Endodermal cell (in vitro differentiated cells): ENCODE measurements around the gene MDH2. TPM values are rescaled to one million over a fixed set of nuclear protein-coding genes. Genes with fewer than 3 reads are reported as not detected.
"Not testable (repeated sequence)": the region's sequence is repeated elsewhere in the genome, so short reads cannot be mapped to it uniquely, and the experiment has no call there.

ENCODE experiments used
- DNase-seq: peaks from one replicate; pipeline ENCODE4 v3.0.0-alpha.2; 2017
- H3K27ac ChIP-seq: 2 replicates; pipeline ENCODE4 v1.5.1; 2013; ENCODE audit warnings: mild to moderate bottlenecking, low read depth, low read length, moderate library complexity
- H3K27me3 ChIP-seq: 2 replicates; pipeline ENCODE4 v1.6.1; 2013; ENCODE audit warnings: mild to moderate bottlenecking, low read length, moderate library complexity; ENCODE audit not compliant: insufficient read depth, control insufficient read depth, poor library complexity, severe bottlenecking
- H3K36me3 ChIP-seq: 2 replicates; pipeline ENCODE4 v1.7.0; 2013; ENCODE audit warnings: mild to moderate bottlenecking, low read length, moderate library complexity; ENCODE audit not compliant: control insufficient read depth, insufficient read depth
- H3K4me1 ChIP-seq: one replicate; pipeline ENCODE4 v1.7.0; 2013; ENCODE audit warnings: low read length; ENCODE audit not compliant: control insufficient read depth, insufficient read depth
- H3K4me3 ChIP-seq: 2 replicates; pipeline ENCODE4 v1.5.1; 2013; ENCODE audit warnings: mild to moderate bottlenecking, low read length, moderate library complexity
- H3K9ac ChIP-seq: 2 replicates; pipeline ENCODE4 v1.6.1; 2013; ENCODE audit warnings: mild to moderate bottlenecking, low read length, moderate library complexity; ENCODE audit not compliant: poor library complexity, severe bottlenecking; ENCODE audit errors: extremely low read depth
- H3K9me3 ChIP-seq: 2 replicates; pipeline ENCODE4 v1.6.1; 2013; ENCODE audit warnings: mild to moderate bottlenecking, low read length, moderate library complexity; ENCODE audit not compliant: control insufficient read depth
- H3K27ac Mint-ChIP-seq: 2 replicates; pipeline ENCODE4 v1.8.0; 2020; ENCODE audit warnings: mixed read lengths
- H3K27me3 Mint-ChIP-seq: 2 replicates; pipeline ENCODE4 v1.8.0; 2021; ENCODE audit warnings: mild to moderate bottlenecking, mixed read lengths; ENCODE audit not compliant: insufficient read depth
- H3K36me3 Mint-ChIP-seq: 2 replicates; pipeline ENCODE4 v1.8.0; 2020; ENCODE audit warnings: low read depth, mixed read lengths
- H3K4me1 Mint-ChIP-seq: 2 replicates; pipeline ENCODE4 v1.8.0; 2020; ENCODE audit warnings: mixed read lengths
- H3K4me3 Mint-ChIP-seq: 2 replicates; pipeline ENCODE4 v1.8.0; 2020; ENCODE audit warnings: mild to moderate bottlenecking, moderate library complexity, mixed read lengths
- H3K9me3 Mint-ChIP-seq: 2 replicates; pipeline ENCODE4 v1.8.0; 2020; ENCODE audit warnings: mild to moderate bottlenecking, mixed read lengths
- WGBS, 2 experiments: methylation state at CpG; one replicate each; pipeline versions ENCODE4 v1.1.5 to v1.1.7; 2013; ENCODE audit warnings: missing lambda C conversion rate in 2 of 2, mixed read lengths in 1 of 2; ENCODE audit not compliant: insufficient coverage in 1 of 2, insufficient read length in 1 of 2; 5-methylcytosine and 5-hydroxymethylcytosine counted together
- total RNA-seq, 2 donors: library from RNA; stranded (reverse); fragmentation: NEBNext Ultra II Directional in 1 of 2; extraction: Animal tissue kit (Norgen Biotek cat#: 25700) in 1 of 2; gene quantifications; 2 replicates in 1 of 2; 3 replicates in 1 of 2; pipeline ENCODE4 v1.2.1, GENCODE V29; 2021
- TF ChIP-seq, protein P1 (sequence below): fragments of 200-600 bp; sonication (generic); conservative IDR thresholded peaks from 2 replicates; pipeline ENCODE4 v1.5.0; 2021; ENCODE audit warnings: antibody characterized with exemption, mild to moderate bottlenecking

The MDH2 gene
- total RNA-seq, 2 donors from 2014 or later, result 211 to 253 TPM

DNA sequence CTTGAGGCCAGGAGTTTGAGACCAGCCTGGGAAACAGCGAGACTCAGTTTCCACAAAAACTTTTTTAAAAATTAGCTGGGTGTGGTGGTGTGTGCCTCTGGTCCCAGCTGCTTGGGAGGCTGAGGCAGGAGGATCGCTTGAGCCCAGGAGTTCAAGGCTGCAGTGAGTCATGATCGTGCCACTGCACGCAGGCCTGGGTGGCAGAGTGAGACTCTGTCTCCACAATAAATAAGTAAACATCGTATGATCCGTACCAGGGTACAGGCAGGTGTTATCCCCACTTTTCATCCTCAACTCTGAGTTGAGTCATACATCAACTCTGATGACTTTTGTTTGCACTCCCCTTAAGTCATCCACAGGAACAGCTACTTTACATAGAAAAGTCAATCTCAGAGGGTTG, 58.2 kb downstream of the MDH2 start:
- H3K27me3 Mint-ChIP-seq, H3K36me3 Mint-ChIP-seq, H3K27ac Mint-ChIP-seq, H3K9me3 Mint-ChIP-seq, H3K4me1 ChIP-seq, H3K27me3 ChIP-seq, H3K4me3 ChIP-seq, H3K9me3 ChIP-seq, H3K9ac ChIP-seq, H3K4me3 Mint-ChIP-seq, H3K4me1 Mint-ChIP-seq, DNase-seq, H3K27ac ChIP-seq, H3K36me3 ChIP-seq: not testable (repeated sequence)
- 94 to 95% methylated on average over 6 of the region's 6 CpGs for WGBS, 2 experiments

DNA sequence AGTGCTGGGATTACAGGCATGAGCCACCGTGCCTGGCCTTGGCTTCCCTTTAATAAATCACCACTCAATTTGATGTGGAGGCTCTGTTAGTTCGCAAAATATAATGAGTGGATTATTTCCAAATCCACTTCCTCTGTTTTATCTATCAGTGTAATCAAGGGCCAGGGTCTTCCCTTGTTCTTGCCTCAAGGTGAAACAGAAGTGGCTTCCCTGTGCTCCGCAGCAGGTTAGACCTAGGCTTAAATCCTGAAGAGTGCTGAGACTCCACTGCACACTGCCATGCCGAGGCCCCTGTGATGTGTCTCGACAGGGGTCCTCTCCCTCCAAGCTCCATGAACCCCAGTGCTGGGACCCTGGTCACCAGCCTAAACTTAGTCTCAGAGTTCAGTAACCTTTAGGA, 59.0 kb downstream of the MDH2 start:
- Mint-ChIP-seq H3K4me3 (no peak overlapping the region), H3K36me3 (no peaks in the 10 kb centered on the region), H3K27me3 (no peaks in the 10 kb centered on the region), H3K27ac (peak overlapping the region; percentile 58), H3K4me1 (no peaks in the 10 kb centered on the region), H3K9me3 (no peaks in the 10 kb centered on the region)
- H3K27ac ChIP-seq, result no peak overlapping the region
- no peak overlapping the region for H3K4me3 ChIP-seq
- TF ChIP-seq, protein P1, sequence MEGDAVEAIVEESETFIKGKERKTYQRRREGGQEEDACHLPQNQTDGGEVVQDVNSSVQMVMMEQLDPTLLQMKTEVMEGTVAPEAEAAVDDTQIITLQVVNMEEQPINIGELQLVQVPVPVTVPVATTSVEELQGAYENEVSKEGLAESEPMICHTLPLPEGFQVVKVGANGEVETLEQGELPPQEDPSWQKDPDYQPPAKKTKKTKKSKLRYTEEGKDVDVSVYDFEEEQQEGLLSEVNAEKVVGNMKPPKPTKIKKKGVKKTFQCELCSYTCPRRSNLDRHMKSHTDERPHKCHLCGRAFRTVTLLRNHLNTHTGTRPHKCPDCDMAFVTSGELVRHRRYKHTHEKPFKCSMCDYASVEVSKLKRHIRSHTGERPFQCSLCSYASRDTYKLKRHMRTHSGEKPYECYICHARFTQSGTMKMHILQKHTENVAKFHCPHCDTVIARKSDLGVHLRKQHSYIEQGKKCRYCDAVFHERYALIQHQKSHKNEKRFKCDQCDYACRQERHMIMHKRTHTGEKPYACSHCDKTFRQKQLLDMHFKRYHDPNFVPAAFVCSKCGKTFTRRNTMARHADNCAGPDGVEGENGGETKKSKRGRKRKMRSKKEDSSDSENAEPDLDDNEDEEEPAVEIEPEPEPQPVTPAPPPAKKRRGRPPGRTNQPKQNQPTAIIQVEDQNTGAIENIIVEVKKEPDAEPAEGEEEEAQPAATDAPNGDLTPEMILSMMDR, result no peak
- WGBS, 2 experiments, result 93 to 95% methylated on average over 5 of the region's 5 CpGs
- H3K9ac ChIP-seq, result no peak overlapping the region
- no peaks in the 10 kb centered on the region for H3K9me3 ChIP-seq
- H3K4me1 ChIP-seq, result no peaks in the 10 kb centered on the region
- no peaks in the 10 kb centered on the region for H3K36me3 ChIP-seq
- no peak for DNase-seq
- no peaks in the 10 kb centered on the region for H3K27me3 ChIP-seq

DNA sequence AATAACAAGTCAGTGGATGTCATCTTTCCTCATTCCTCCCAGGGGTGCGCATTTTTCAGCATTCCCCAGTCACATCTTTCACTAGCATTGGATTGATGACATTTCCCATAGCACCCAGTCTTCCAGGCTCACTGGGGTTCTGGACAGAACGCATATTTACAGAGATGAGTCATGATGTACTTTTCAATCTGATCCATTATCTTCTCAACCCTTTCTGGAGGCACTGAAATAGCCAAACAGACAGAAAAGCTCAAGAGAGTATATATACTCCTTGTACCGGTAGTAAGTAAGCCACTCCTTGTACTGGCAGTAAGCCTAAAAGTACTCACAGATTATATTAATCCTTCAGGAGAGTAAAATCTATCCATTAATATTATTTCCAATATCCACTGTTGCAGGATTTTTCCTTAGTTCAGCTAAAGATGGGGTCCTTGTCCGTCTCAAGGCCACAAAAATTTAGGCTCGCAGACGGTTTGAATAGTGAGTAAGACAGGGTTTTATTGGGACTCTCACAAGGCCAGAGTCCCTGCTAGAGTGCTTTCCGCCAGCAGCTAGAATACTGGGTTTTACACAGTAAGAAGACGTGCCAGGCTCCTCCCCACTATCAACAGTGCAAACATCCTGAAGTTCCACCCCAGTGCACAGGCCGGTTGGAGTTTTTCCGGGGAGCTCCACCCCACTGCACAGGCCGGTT, 60.8 kb downstream of the MDH2 start:
- H3K27me3 Mint-ChIP-seq, result no peaks in the 10 kb centered on the region

DNA sequence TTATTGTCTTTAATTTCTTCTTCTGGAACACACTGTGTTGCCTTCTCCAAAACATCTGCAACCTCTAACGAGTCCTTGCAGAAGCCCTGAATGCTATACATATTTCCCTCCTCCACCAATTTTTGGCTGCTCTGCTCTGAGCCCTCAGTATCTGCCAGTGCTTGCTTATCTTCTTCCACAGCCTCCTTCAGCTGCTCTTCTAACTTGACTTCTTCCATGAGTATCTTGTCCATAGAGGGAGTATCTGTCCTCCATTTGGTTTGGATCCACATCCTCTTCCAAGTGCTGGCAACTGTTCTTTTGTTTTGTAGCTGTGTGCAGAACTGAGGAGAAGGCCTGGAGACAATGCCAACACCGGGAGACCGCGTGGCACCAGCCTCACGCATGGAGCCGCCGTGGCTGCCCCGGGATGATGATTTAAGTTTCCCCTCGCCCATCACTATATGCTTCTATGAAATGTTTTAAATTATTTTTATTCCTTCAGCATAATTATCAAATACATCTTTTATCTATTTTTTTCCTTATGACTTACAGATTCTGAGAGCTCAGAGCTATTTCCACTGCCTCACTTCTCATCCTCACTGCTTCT, 65.2 kb downstream of the MDH2 start:
- H3K4me3 ChIP-seq, H3K9me3 Mint-ChIP-seq, H3K4me1 Mint-ChIP-seq, H3K27me3 ChIP-seq, H3K9me3 ChIP-seq, H3K4me3 Mint-ChIP-seq, H3K9ac ChIP-seq, H3K27me3 Mint-ChIP-seq, H3K27ac Mint-ChIP-seq, H3K4me1 ChIP-seq, DNase-seq, H3K27ac ChIP-seq, H3K36me3 Mint-ChIP-seq, H3K36me3 ChIP-seq: not testable (repeated sequence)
- WGBS, 2 experiments, result 95 to 98% methylated on average over 9 of the region's 9 CpGs

More for the DNA sequence above, 60.8 kb downstream of the MDH2 start:
- Histone ChIP-seq H3K9ac (no peak overlapping the region), H3K9me3 (no peaks in the 10 kb centered on the region), H3K36me3 (no peaks in the 10 kb centered on the region), H3K4me3 (no peak overlapping the region), H3K27me3 (no peaks in the 10 kb centered on the region), H3K4me1 (no peaks in the 10 kb centered on the region), H3K27ac (no peak overlapping the region)
- Mint-ChIP-seq H3K36me3 (no peaks in the 10 kb centered on the region), H3K9me3 (no peaks in the 10 kb centered on the region), H3K4me1 (peaks cover 7% of the 10 kb centered on the region), H3K27ac (peak overlapping the region; percentile 5), H3K4me3 (no peak overlapping the region)
- TF ChIP-seq, protein P1, result no peak
- no peak for DNase-seq
- WGBS, 2 experiments, result 87 to 92% methylated on average over 7 to 11 of the region's 11 CpGs

GRCh38 chr7:76114742-76115141, 66.8 kb downstream of the MDH2 start:
- not testable (repeated sequence) for H3K27me3 ChIP-seq, H3K36me3 Mint-ChIP-seq, DNase-seq, H3K9me3 Mint-ChIP-seq, H3K36me3 ChIP-seq, H3K27ac Mint-ChIP-seq, H3K4me1 Mint-ChIP-seq, H3K27me3 Mint-ChIP-seq, H3K9ac ChIP-seq, H3K9me3 ChIP-seq, H3K4me1 ChIP-seq, H3K4me3 Mint-ChIP-seq, H3K27ac ChIP-seq, H3K4me3 ChIP-seq
- WGBS, 2 experiments, result 100% methylated on average over 1 of the region's 1 CpG; no CpG with 5 or more reads in 1 of the 2 experiments
